Measurements from ENCODE around the gene DDX11.
"Not testable (repeated sequence)": the region's sequence is repeated elsewhere in the genome, so short reads cannot be mapped to it uniquely, and the experiment has no call there.

The DDX11 gene

GRCh38 chr12:31124158-31124557 lies 50.5 kb downstream of the DDX11 start:
- not testable (repeated sequence) for DNase-seq (ENCODE audit: low read depth)

GRCh38 chr12:31125171-31125570 lies 51.5 kb downstream of the DDX11 start:
- not testable (repeated sequence) for DNase-seq (ENCODE audit: low read depth)

GRCh38 chr12:31127209-31127848 lies 53.7 kb downstream of the DDX11 start:
- not testable (repeated sequence) for DNase-seq (ENCODE audit: low read depth)

- not testable (repeated sequence) for DNase-seq (ENCODE audit: low read depth)
These were observed 62.9 kb downstream of the DDX11 start for GRCh38 chr12:31136581-31136980.

GRCh38 chr12:31144768-31145167 lies 71.1 kb downstream of the DDX11 start:
- not testable (repeated sequence) for DNase-seq (ENCODE audit: low read depth)

- not testable (repeated sequence) for DNase-seq (ENCODE audit: low read depth)
These were observed 71.6 kb downstream of the DDX11 start for GRCh38 chr12:31145296-31145695.

- not testable (repeated sequence) for DNase-seq (ENCODE audit: low read depth)
These were observed 73.8 kb downstream of the DDX11 start for GRCh38 chr12:31147415-31147814.

GRCh38 chr12:31150766-31151165 lies 77.1 kb downstream of the DDX11 start:
- not testable (repeated sequence) for DNase-seq (ENCODE audit: low read depth)
